Measurements from ENCODE around the gene ETS2.
"Not testable (repeated sequence)": the region's sequence is repeated elsewhere in the genome, so short reads cannot be mapped to it uniquely, and the experiment has no call there.

The ETS2 gene

GRCh38 chr21:38843806-38844503 lies 38.2 kb downstream of the ETS2 start:
- Histone ChIP-seq H2AFZ (ENCODE audit: low read depth, low read length) (no peak overlapping the region), H3K27ac (ENCODE audit: low read length) (no peak overlapping the region), H3K4me2 (ENCODE audit: low read length) (no peak overlapping the region), H3K27me3 (ENCODE audit: low read depth, low read length) (no peaks in the 10 kb centered on the region), H3K9ac (ENCODE audit: low read length) (no peak overlapping the region), H3K4me1 (ENCODE audit: low read length) (no peaks in the 10 kb centered on the region), H3K79me2 (ENCODE audit: low read length) (no peaks in the 10 kb centered on the region), H3K36me3 (replicated peaks; ENCODE audit: low read depth, low read length) (no peaks in the 10 kb centered on the region), H3K4me3 (ENCODE audit: low read length) (no peak overlapping the region), H3K9me3 (ENCODE audit: insufficient read depth, low read length) (no peaks in the 10 kb centered on the region), H4K20me1 (ENCODE audit: insufficient read depth, low read length) (no peaks in the 10 kb centered on the region)
- no peak for TF ChIP-seq EZH2phosphoT487 (IDR thresholded peaks at IDR 0.05; ENCODE audit: low read depth)

DNA sequence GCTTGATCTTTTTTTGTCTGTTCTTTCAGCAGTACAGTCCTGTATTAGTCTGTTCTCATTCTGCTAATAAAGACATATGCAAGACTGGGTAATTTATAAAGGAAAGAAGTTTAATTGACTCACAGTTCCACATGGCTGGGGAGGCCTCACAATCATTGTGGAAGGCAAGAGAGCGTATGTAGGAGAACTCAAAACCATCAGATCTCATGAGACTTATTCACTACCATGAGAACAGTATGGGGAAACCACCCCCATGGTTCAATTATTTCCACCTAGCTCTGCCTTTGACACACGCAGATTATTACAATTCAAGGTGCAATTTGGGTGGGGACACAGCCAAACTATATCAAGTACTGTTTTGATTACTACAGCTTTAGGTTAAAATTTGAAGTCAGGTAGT lies 39.6 kb downstream of the ETS2 start:
- not testable (repeated sequence) for H3K36me3 ChIP-seq (replicated peaks; ENCODE audit: low read depth, low read length); H3K4me3 ChIP-seq (ENCODE audit: low read length); H4K20me1 ChIP-seq (ENCODE audit: insufficient read depth, low read length)

DNA sequence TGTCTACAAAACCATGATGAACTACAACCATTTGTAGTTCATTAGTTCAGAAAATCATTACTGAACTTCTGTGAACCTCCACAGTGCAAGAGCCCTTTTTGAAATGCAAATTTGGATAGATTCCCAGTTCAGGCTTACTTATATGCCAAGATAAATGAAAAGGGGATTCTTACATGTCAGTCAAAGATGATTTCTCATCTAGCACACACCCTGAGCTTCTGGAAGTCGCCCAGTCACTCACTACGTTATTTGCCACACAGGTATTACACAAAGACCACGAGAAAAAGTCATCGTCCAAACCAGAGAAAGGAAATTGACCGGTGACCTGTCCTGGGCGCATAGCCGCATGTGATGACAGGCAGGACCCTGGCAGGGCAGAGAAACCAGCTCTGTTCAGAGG lies 41.8 kb downstream of the ETS2 start:
- H2AFZ ChIP-seq (ENCODE audit: low read depth, low read length): no peak overlapping the region
- peaks cover 4% of the 10 kb centered on the region; the same call in 1 of the 2 replicates for H3K27me3 ChIP-seq (ENCODE audit: low read depth, low read length)
- no peaks in the 10 kb centered on the region for H4K20me1 ChIP-seq (ENCODE audit: insufficient read depth, low read length)
- H3K79me2 ChIP-seq (ENCODE audit: low read length): no peaks in the 10 kb centered on the region
- no peak overlapping the region for H3K9ac ChIP-seq (ENCODE audit: low read length)
- no peaks in the 10 kb centered on the region for H3K9me3 ChIP-seq (ENCODE audit: insufficient read depth, low read length)
- H3K4me1 ChIP-seq (ENCODE audit: low read length): no peaks in the 10 kb centered on the region
- H3K36me3 ChIP-seq (replicated peaks; ENCODE audit: low read depth, low read length): no peaks in the 10 kb centered on the region
- H3K4me2 ChIP-seq (ENCODE audit: low read length): no peak overlapping the region
- H3K4me3 ChIP-seq (ENCODE audit: low read length): no peak overlapping the region
- TF ChIP-seq, protein P1, sequence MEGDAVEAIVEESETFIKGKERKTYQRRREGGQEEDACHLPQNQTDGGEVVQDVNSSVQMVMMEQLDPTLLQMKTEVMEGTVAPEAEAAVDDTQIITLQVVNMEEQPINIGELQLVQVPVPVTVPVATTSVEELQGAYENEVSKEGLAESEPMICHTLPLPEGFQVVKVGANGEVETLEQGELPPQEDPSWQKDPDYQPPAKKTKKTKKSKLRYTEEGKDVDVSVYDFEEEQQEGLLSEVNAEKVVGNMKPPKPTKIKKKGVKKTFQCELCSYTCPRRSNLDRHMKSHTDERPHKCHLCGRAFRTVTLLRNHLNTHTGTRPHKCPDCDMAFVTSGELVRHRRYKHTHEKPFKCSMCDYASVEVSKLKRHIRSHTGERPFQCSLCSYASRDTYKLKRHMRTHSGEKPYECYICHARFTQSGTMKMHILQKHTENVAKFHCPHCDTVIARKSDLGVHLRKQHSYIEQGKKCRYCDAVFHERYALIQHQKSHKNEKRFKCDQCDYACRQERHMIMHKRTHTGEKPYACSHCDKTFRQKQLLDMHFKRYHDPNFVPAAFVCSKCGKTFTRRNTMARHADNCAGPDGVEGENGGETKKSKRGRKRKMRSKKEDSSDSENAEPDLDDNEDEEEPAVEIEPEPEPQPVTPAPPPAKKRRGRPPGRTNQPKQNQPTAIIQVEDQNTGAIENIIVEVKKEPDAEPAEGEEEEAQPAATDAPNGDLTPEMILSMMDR (IDR thresholded peaks at IDR 0.05; ENCODE audit: low read depth, low read length): no peak
- no peak for TF ChIP-seq EZH2phosphoT487 (IDR thresholded peaks at IDR 0.05; ENCODE audit: low read depth)
- H3K27ac ChIP-seq (ENCODE audit: low read length): no peak overlapping the region

More for the DNA sequence above, 39.6 kb downstream of the ETS2 start:
- not testable (repeated sequence) for H3K27me3 ChIP-seq (ENCODE audit: low read depth, low read length); H2AFZ ChIP-seq (ENCODE audit: low read depth, low read length); H3K9me3 ChIP-seq (ENCODE audit: insufficient read depth, low read length); H3K4me1 ChIP-seq (ENCODE audit: low read length); H3K79me2 ChIP-seq (ENCODE audit: low read length); H3K4me2 ChIP-seq (ENCODE audit: low read length); H3K9ac ChIP-seq (ENCODE audit: low read length); H3K27ac ChIP-seq (ENCODE audit: low read length)

GRCh38 chr21:38848187-38848609 lies 42.5 kb downstream of the ETS2 start:
- no peak overlapping the region for H3K4me2 ChIP-seq (ENCODE audit: low read length)
- H3K27ac ChIP-seq (ENCODE audit: low read length): no peak overlapping the region
- H3K79me2 ChIP-seq (ENCODE audit: low read length): no peaks in the 10 kb centered on the region
- peaks cover 4% of the 10 kb centered on the region; the same call in 1 of the 2 replicates for H3K27me3 ChIP-seq (ENCODE audit: low read depth, low read length)
- H3K4me1 ChIP-seq (ENCODE audit: low read length): peaks cover 4% of the 10 kb centered on the region
- H3K36me3 ChIP-seq (replicated peaks; ENCODE audit: low read depth, low read length): no peaks in the 10 kb centered on the region
- H2AFZ ChIP-seq (ENCODE audit: low read depth, low read length): no peak overlapping the region
- no peak overlapping the region for H3K4me3 ChIP-seq (ENCODE audit: low read length)
- no peaks in the 10 kb centered on the region for H3K9me3 ChIP-seq (ENCODE audit: insufficient read depth, low read length)
- H3K9ac ChIP-seq (ENCODE audit: low read length): no peak overlapping the region
- TF ChIP-seq, protein P1 (IDR thresholded peaks at IDR 0.05; ENCODE audit: low read depth, low read length): no peak
- no peak for TF ChIP-seq EZH2phosphoT487 (IDR thresholded peaks at IDR 0.05; ENCODE audit: low read depth)
- H4K20me1 ChIP-seq (ENCODE audit: insufficient read depth, low read length): no peaks in the 10 kb centered on the region

DNA sequence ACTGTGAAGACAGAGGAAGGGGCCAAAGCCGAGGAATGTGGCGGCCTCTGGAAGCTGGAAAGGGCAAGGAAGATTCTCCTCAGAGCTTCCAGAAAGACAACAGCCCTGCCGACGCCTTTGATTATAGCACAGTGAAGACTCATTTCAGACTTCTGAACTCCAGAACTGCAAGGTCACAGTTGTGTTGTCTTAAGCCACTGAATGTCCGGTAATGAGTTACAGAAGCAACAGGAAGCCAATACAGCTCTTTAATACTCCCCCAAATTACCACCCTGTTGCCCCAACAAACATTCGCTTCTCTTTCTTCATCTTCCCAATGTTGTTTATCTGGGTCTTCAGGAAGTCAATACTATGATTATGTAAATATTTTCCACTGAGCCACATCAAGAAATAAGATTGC lies 44.0 kb downstream of the ETS2 start:
- Histone ChIP-seq H3K79me2 (ENCODE audit: low read length) (no peaks in the 10 kb centered on the region), H3K4me2 (ENCODE audit: low read length) (no peak overlapping the region), H3K9me3 (ENCODE audit: insufficient read depth, low read length) (no peaks in the 10 kb centered on the region), H3K36me3 (replicated peaks; ENCODE audit: low read depth, low read length) (no peaks in the 10 kb centered on the region), H2AFZ (ENCODE audit: low read depth, low read length) (no peak overlapping the region), H4K20me1 (ENCODE audit: insufficient read depth, low read length) (no peaks in the 10 kb centered on the region), H3K27me3 (ENCODE audit: low read depth, low read length) (peaks cover 6% of the 10 kb centered on the region; the same call in 1 of the 2 replicates), H3K27ac (ENCODE audit: low read length) (no peak overlapping the region), H3K4me3 (ENCODE audit: low read length) (no peak overlapping the region), H3K9ac (ENCODE audit: low read length) (no peak overlapping the region), H3K4me1 (ENCODE audit: low read length) (peaks cover 14% of the 10 kb centered on the region)
- TF ChIP-seq, protein P1 (IDR thresholded peaks at IDR 0.05; ENCODE audit: low read depth, low read length): no peak
- TF ChIP-seq EZH2phosphoT487 (IDR thresholded peaks at IDR 0.05; ENCODE audit: low read depth): no peak
